Hippocampal formation (tissue), 2 donors: Measurements from ENCODE around the gene LRRC25.
"Not testable (repeated sequence)": the region's sequence is repeated elsewhere in the genome, so short reads cannot be mapped to it uniquely, and the experiment has no call there.

ENCODE experiments used
- DNase-seq, 2 donors: peaks; one replicate each; lab custom pipeline; 2025; lab: John Stamatoyannopoulos, UW

Gene LRRC25

GRCh38 chr19:18405754-18406153, 8.3 kb upstream of the LRRC25 start:
- not testable (repeated sequence) for DNase-seq

GRCh38 chr19:18402455-18403248, 5.2 kb upstream of the LRRC25 start:
- DNase-seq, result not testable (repeated sequence)

- DNase-seq, result peak; percentile 29 to 37
These were observed 4.2 kb upstream of the LRRC25 start for GRCh38 chr19:18401580-18402112.

GRCh38 chr19:18399008-18399407, 1.6 kb upstream of the LRRC25 start:
- DNase-seq, result no peak

GRCh38 chr19:18396471-18397241, 766 bp downstream of the LRRC25 start:
- no peak for DNase-seq

- DNase-seq, result peak in 1 of 2 donors; percentile 28
These were observed 3.6 kb downstream of the LRRC25 start for GRCh38 chr19:18393836-18394235.

- no peak for DNase-seq
These were observed 4.5 kb downstream of the LRRC25 start for GRCh38 chr19:18392926-18393325.

- no peak for DNase-seq
These were observed 5.0 kb downstream of the LRRC25 start for GRCh38 chr19:18392417-18392816.

GRCh38 chr19:18391509-18392075, 5.8 kb downstream of the LRRC25 start:
- DNase-seq, result no peak

- DNase-seq, result no peak
These were observed 7.1 kb downstream of the LRRC25 start for GRCh38 chr19:18390065-18390907.

GRCh38 chr19:18389726-18390064, 7.7 kb downstream of the LRRC25 start:
- DNase-seq, result no peak

- no peak for DNase-seq
These were observed 8.3 kb downstream of the LRRC25 start for GRCh38 chr19:18388960-18389725.

- DNase-seq, result peak; percentile 2 to 67
These were observed 9.1 kb downstream of the LRRC25 start for GRCh38 chr19:18388100-18388959.

GRCh38 chr19:18386543-18387271, 10.7 kb downstream of the LRRC25 start:
- DNase-seq, result no peak

GRCh38 chr19:18385675-18386542, 11.5 kb downstream of the LRRC25 start, which contains the start of gene GDF15:
Gene GDF15 (plus strand): TSS chr19:18386158. CDS start chr19:18386190, 32 bp downstream.
- DNase-seq, result no peak

GRCh38 chr19:18385359-18385674, 12.1 kb downstream of the LRRC25 start:
- DNase-seq, result no peak

GRCh38 chr19:18384775-18385174, 12.6 kb downstream of the LRRC25 start:
- DNase-seq, result no peak

GRCh38 chr19:18383622-18384021, 13.8 kb downstream of the LRRC25 start:
- not testable (repeated sequence) for DNase-seq
